PC-9 (cell line): ENCODE measurements around the gene PTPRT. TPM values are rescaled to one million over a fixed set of nuclear protein-coding genes. Genes with fewer than 3 reads are reported as not detected.

Experiments
- BruUV-seq: library from RNA; stranded (reverse); fragments of 400-500 nt; replicated peaks from 2 replicates; lab custom pipeline; 2021; lab: Mats Ljungman, UMichigan
- CTCF ChIA-PET: fragments of 300-600 bp; sonication (Branson Sonifier 250); formaldehyde crosslinking; loops from one replicate; lab custom pipeline; 2022; ENCODE audit warnings: antibody characterized with exemption; lab: Charles Lee
- POLR2A ChIA-PET: fragments of 300-600 bp; sonication (Branson Sonifier 250); formaldehyde crosslinking; loops from one replicate; lab custom pipeline; 2022; ENCODE audit warnings: antibody characterized with exemption; ENCODE audit not compliant: unreplicated experiment; lab: Charles Lee
- DNase-seq, 2 experiments: peaks; one replicate each; pipeline versions ENCODE4 v3.0.0 to v3.0.0-alpha.2; 2015 to 2022; ENCODE audit warnings: mixed read lengths in 1 of 2
- H2AFZ ChIP-seq: fragments of 200-600 bp; sonication (generic); 2 replicates; pipeline ENCODE4 v1.8.1; 2017; ENCODE audit warnings: antibody characterized with exemption
- H3F3A ChIP-seq: fragments of 200-600 bp; sonication (generic); 2 replicates; pipeline ENCODE4 v1.8.1; 2017; ENCODE audit warnings: antibody characterized with exemption, mild to moderate bottlenecking, low read depth; ENCODE audit not compliant: insufficient read depth
- H3K27ac ChIP-seq: fragments of 200-600 bp; sonication (generic); 2 replicates; pipeline ENCODE4 v1.6.1; 2016; ENCODE audit warnings: mixed run types
- H3K27me3 ChIP-seq: fragments of 200-600 bp; sonication (generic); 2 replicates; pipeline ENCODE4 v1.6.1; 2016; ENCODE audit warnings: low read depth, mixed run types; ENCODE audit not compliant: insufficient read depth
- H3K36me3 ChIP-seq: fragments of 200-600 bp; sonication (generic); 2 replicates; pipeline ENCODE4 v1.6.1; 2016; ENCODE audit warnings: low read depth, mixed run types
- H3K4me1 ChIP-seq: fragments of 200-600 bp; sonication (generic); replicated peaks from 2 replicates; pipeline ENCODE4 v1.6.1; 2016; ENCODE audit warnings: mixed run types; ENCODE audit not compliant: insufficient read depth
- H3K4me2 ChIP-seq: fragments of 200-600 bp; sonication (generic); 2 replicates; pipeline ENCODE4 v1.6.1; 2017; ENCODE audit warnings: mixed run types
- H3K4me3 ChIP-seq: fragments of 200-600 bp; sonication (generic); 2 replicates; pipeline ENCODE4 v1.6.1; 2016; ENCODE audit warnings: mixed run types
- H3K79me2 ChIP-seq: fragments of 200-600 bp; sonication (generic); 2 replicates; pipeline ENCODE4 v1.6.1; 2017; ENCODE audit warnings: low read depth, mixed run types
- H3K9me2 ChIP-seq: fragments of 200-600 bp; sonication (generic); 2 replicates; pipeline ENCODE4 v1.8.1; 2017; ENCODE audit warnings: mild to moderate bottlenecking; ENCODE audit not compliant: insufficient read depth
- H3K9me3 ChIP-seq: fragments of 200-600 bp; sonication (generic); 2 replicates; pipeline ENCODE4 v1.8.1; 2016; ENCODE audit warnings: low read depth; ENCODE audit not compliant: insufficient read depth
- H4K20me1 ChIP-seq: fragments of 200-600 bp; sonication (generic); 2 replicates; pipeline ENCODE4 v1.8.1; 2017; ENCODE audit not compliant: insufficient read depth
- EZH2 ChIP-seq: fragments of 200-600 bp; sonication (generic); IDR thresholded peaks from 2 replicates; pipeline ENCODE4 v1.8.0; 2017; ENCODE audit warnings: antibody characterized with exemption, low read depth
- intact Hi-C: fragments of 100-400 bp; cut with micrococcal nuclease; formaldehyde crosslinking; loops from one replicate; pipeline ENCODE4 v1.10.0; 2022; ENCODE audit not compliant: unreplicated experiment
- total RNA-seq: library from RNA; stranded (reverse); gene quantifications from 2 replicates; pipeline ENCODE4 v1.2.3, GENCODE V29; 2021
- TF ChIP-seq, protein P1 (sequence below): fragments of 200-600 bp; sonication (generic); conservative IDR thresholded peaks from 2 replicates; pipeline ENCODE4 v1.6.1; 2017; ENCODE audit warnings: mixed run types, antibody characterized with exemption, mild to moderate bottlenecking, moderate library complexity

Gene PTPRT
- total RNA-seq, 1 experiment from 2014 or later: not detected

GRCh38 chr20:42589976-42590639 is 599.6 kb downstream of the PTPRT start:
- Histone ChIP-seq H3K4me3 (no peak overlapping the region), H3K9me2 (no peaks in the 10 kb centered on the region), H3K36me3 (no peaks in the 10 kb centered on the region), H3K27me3 (peaks cover 23% of the 10 kb centered on the region), H4K20me1 (no peaks in the 10 kb centered on the region), H2AFZ (no peak overlapping the region), H3F3A (no peaks in the 10 kb centered on the region), H3K27ac (no peak overlapping the region), H3K9me3 (no peaks in the 10 kb centered on the region), H3K4me2 (no peak overlapping the region), H3K4me1 (no peaks in the 10 kb centered on the region), H3K79me2 (no peaks in the 10 kb centered on the region)
- no TSS peak for BruUV-seq
- intact Hi-C loops: no loop called here
- no peak for DNase-seq
- ChIA-PET POLR2A (no interaction called here), CTCF (no interaction called here)
- TF ChIP-seq, protein P1, sequence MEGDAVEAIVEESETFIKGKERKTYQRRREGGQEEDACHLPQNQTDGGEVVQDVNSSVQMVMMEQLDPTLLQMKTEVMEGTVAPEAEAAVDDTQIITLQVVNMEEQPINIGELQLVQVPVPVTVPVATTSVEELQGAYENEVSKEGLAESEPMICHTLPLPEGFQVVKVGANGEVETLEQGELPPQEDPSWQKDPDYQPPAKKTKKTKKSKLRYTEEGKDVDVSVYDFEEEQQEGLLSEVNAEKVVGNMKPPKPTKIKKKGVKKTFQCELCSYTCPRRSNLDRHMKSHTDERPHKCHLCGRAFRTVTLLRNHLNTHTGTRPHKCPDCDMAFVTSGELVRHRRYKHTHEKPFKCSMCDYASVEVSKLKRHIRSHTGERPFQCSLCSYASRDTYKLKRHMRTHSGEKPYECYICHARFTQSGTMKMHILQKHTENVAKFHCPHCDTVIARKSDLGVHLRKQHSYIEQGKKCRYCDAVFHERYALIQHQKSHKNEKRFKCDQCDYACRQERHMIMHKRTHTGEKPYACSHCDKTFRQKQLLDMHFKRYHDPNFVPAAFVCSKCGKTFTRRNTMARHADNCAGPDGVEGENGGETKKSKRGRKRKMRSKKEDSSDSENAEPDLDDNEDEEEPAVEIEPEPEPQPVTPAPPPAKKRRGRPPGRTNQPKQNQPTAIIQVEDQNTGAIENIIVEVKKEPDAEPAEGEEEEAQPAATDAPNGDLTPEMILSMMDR: no peak
- TF ChIP-seq EZH2: no peak

DNA sequence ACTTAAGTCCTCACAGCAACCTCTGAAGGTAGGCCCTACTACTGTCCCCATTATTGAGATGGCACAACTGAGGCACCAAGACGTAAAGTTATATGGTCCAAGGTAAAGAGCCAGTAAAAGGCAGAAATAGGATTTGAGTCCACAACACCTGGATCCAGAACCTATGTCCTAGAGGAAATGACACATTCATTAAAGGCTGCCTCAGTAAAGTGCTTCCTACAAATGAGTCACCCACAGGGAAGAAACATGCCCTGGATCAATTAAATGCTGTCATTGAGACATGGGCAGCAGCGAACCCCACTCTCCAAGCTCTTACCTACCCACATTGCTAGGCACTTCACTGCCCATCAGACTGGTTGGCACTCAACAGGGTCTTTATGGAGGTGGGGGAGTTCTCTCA is 600.9 kb downstream of the PTPRT start:
- ChIA-PET POLR2A (no interaction called here), CTCF (no interaction called here)
- H3K4me2 ChIP-seq: no peak overlapping the region
- no peaks in the 10 kb centered on the region for H3K9me3 ChIP-seq
- no peak overlapping the region for H3K4me3 ChIP-seq
- intact Hi-C loops: no loop called here
- no peaks in the 10 kb centered on the region for H3K9me2 ChIP-seq
- no TSS peak for BruUV-seq
- H3F3A ChIP-seq: no peaks in the 10 kb centered on the region
- H3K79me2 ChIP-seq: no peaks in the 10 kb centered on the region
- H4K20me1 ChIP-seq: no peaks in the 10 kb centered on the region
- no peak overlapping the region for H2AFZ ChIP-seq
- no peak for TF ChIP-seq EZH2
- TF ChIP-seq, protein P1: no peak
- peaks cover 16% of the 10 kb centered on the region for H3K27me3 ChIP-seq
- H3K36me3 ChIP-seq: no peaks in the 10 kb centered on the region
- H3K4me1 ChIP-seq: no peaks in the 10 kb centered on the region
- no peak overlapping the region for H3K27ac ChIP-seq
- no peak for DNase-seq

- H3K36me3 ChIP-seq: no peaks in the 10 kb centered on the region
- no peak overlapping the region for H2AFZ ChIP-seq
- no peaks in the 10 kb centered on the region for H3K9me3 ChIP-seq
- no peaks in the 10 kb centered on the region for H4K20me1 ChIP-seq
- H3K27me3 ChIP-seq: peaks cover 4% of the 10 kb centered on the region; the same call in 1 of the 2 replicates
- no peak for TF ChIP-seq EZH2
- TF ChIP-seq, protein P1: no peak
- no peak overlapping the region for H3K4me3 ChIP-seq
- H3K27ac ChIP-seq: no peak overlapping the region
- CTCF ChIA-PET: no interaction called here
- POLR2A ChIA-PET: no interaction called here
- no TSS peak for BruUV-seq
- H3K4me1 ChIP-seq: no peaks in the 10 kb centered on the region
- no peak for DNase-seq
- no peaks in the 10 kb centered on the region for H3F3A ChIP-seq
- H3K79me2 ChIP-seq: no peaks in the 10 kb centered on the region
- H3K4me2 ChIP-seq: no peak overlapping the region
- H3K9me2 ChIP-seq: no peaks in the 10 kb centered on the region
- intact Hi-C loops: no loop called here
Observed at GRCh38 chr20:42587427-42587826, 602.3 kb downstream of the PTPRT start.
